ENCODE results near the gene ZNF559.

The ZNF559 gene

DNA sequence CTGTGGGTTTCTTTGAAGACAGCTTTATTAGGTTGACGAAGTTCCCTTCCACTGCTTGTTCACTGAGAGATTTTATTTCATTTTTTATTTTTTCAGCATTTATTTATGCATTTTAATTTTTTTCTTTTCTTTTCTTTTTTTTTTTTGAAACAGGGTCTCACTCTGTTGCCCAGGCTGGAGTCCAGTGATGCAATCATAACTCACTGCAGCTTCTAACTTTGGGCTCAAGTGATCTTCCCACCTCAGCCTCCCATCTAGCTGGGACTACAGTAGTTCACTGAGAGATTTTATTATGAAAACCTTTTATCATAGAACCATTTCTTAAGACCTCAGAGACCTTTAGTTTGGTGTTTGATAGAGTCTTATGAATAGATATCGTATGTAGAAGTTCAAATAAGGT is 28.5 kb downstream of the ZNF559 start:
- TF ChIP-seq, protein P1, sequence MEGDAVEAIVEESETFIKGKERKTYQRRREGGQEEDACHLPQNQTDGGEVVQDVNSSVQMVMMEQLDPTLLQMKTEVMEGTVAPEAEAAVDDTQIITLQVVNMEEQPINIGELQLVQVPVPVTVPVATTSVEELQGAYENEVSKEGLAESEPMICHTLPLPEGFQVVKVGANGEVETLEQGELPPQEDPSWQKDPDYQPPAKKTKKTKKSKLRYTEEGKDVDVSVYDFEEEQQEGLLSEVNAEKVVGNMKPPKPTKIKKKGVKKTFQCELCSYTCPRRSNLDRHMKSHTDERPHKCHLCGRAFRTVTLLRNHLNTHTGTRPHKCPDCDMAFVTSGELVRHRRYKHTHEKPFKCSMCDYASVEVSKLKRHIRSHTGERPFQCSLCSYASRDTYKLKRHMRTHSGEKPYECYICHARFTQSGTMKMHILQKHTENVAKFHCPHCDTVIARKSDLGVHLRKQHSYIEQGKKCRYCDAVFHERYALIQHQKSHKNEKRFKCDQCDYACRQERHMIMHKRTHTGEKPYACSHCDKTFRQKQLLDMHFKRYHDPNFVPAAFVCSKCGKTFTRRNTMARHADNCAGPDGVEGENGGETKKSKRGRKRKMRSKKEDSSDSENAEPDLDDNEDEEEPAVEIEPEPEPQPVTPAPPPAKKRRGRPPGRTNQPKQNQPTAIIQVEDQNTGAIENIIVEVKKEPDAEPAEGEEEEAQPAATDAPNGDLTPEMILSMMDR (IDR thresholded peaks at IDR 0.05; ENCODE audit: control extremely low read depth, extremely low read depth, low read depth, missing control alignments): no peak
- ChIA-PET CTCF (no interaction called here), POLR2A (no interaction called here)
- DNase-seq (ENCODE audit: extremely low spot score): no peak

DNA sequence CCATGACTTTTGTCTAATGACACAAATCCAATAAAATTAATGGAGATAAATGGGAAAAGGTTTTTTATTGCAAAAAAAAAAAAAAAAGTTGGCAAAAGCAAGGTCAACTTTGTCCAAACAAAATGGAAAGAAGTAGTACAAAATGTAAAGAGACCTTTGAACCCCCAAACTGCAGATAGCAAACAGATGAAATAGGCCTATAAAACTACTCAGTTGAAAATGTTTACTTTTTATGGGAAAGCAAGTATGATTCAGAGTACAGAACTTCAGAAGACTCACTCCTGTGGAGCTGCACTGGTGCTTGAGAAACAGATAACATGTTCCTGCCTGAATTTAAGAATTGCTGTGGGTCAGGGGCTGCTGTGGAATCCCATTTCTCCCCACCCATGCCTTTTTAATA is 29.0 kb downstream of the ZNF559 start:
- POLR2A ChIA-PET: no interaction called here
- TF ChIP-seq, protein P1 (IDR thresholded peaks at IDR 0.05; ENCODE audit: control extremely low read depth, extremely low read depth, low read depth, missing control alignments): no peak
- CTCF ChIA-PET: no interaction called here
- no peak for DNase-seq (ENCODE audit: extremely low spot score)

DNA sequence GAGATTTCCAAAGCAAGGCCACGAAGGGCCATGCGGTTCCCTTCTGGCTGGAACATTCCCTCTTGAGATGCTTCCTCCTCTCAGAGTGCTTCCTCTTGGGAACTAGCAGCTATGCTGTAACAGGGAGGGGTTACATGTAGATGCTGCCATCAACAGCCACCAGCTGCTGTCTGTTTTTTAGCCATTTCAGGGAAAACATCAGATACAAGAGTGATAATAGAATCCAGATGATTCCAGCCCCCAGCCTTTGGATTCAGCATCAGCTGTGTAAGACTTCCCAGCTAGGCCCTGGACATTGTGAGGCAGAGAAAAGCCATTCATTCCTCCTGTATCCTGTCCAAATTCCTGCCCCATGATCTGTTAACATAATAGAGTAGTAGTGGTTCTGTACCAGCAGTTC is 30.7 kb downstream of the ZNF559 start:
- POLR2A ChIA-PET: no interaction called here
- CTCF ChIA-PET: no interaction called here
- no peak for DNase-seq (ENCODE audit: extremely low spot score)
- TF ChIP-seq, protein P1 (IDR thresholded peaks at IDR 0.05; ENCODE audit: control extremely low read depth, extremely low read depth, low read depth, missing control alignments): no peak

DNA sequence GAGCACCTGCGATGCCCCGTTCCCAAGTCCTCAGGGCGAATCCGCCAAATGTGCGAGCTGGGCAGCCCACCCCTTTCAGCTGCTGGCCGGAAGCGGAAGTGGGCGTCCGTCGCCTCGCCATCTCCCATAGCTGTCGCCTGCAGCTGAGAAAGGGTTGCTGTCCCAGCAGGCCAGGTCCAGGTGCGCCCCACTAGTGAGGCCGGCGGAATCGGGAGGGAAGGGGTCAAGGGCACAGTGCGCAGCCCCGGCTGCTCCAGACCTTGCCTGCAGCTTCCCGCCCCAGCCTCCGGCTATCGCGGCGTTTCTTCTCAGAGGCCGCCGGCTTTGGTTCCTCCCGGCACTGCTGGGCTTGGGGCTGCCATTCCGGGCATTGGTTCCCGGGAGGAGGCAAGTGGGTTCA is 38.9 kb downstream of the ZNF559 start, which contains the start of gene ZNF177:
Gene ZNF177 (plus strand): TSS at position 109 of the 400 bp plus-strand sequence. CDS start 15,299 bp downstream, outside the sequence.
- no peak for DNase-seq (ENCODE audit: extremely low spot score)
- TF ChIP-seq, protein P1 (IDR thresholded peaks at IDR 0.05; ENCODE audit: control extremely low read depth, extremely low read depth, low read depth, missing control alignments): no peak
- ChIA-PET POLR2A (no interaction called here), CTCF (no interaction called here)

DNA sequence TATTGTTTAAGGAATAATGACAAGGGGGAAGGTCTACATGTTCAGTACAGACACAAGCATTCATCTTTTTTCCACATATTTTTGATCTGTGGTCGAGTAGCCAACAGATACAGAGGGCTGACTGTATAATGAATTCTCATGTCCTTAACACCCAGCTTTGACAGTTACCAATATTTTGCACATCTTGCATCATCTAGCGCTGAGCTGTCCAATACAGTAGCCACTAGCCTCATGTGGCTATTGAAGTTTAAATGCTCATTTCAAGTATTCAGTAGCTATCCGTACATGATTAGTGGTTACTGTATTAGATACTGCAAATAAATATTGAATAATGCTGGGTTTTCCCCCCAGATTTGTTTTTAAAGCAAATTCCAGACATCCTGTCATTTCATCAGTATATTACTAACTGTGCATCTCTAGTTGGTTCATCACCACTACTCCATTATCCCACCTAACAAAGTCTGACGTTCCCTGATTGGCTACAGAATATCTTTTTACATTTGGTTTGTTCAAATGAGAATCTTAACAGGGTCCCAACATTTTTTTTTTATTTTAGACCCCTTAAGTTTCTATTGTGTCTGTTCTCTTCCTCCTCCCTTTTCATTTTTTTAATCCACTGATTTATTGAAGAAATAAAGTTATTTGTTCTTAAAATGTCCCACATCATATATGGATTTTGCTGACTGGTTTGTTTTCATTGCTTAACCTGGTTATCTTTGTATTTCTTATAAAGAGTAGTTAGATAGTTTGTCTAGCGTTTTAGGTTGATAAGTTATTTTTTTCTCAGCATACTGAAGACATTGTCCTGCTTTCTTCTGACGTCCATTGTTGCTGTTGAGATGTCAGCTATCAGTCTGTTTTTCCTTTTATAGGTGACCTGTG is 47.0 kb downstream of the ZNF559 start:
- DNase-seq (ENCODE audit: extremely low spot score): no peak
- ChIA-PET POLR2A (no interaction called here), CTCF (no interaction called here)
- TF ChIP-seq, protein P1 (IDR thresholded peaks at IDR 0.05; ENCODE audit: control extremely low read depth, extremely low read depth, low read depth, missing control alignments): no peak

DNA sequence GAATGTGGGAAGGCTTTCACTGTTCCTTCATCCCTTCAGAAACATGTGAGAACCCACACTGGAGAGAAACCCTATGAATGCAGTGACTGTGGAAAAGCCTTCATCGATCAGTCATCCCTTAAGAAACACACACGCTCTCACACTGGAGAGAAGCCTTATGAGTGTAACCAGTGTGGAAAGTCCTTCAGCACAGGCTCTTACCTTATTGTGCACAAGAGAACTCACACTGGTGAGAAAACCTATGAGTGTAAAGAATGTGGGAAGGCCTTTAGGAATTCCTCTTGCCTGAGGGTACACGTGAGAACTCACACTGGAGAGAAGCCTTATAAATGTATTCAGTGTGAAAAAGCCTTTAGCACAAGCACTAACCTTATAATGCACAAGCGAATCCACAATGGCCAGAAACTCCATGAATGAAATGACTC is 57.4 kb downstream of the ZNF559 start:
- TF ChIP-seq, protein P1 (IDR thresholded peaks at IDR 0.05; ENCODE audit: control extremely low read depth, extremely low read depth, low read depth, missing control alignments): no peak
- no peak for DNase-seq (ENCODE audit: extremely low spot score)
- POLR2A ChIA-PET: no interaction called here
- CTCF ChIA-PET: no interaction called here

All from GM10248 (cell line).